Astrocyte (in vitro differentiated cells and primary cell): ENCODE data around the gene GPX4.

Experiments
- CTCF ChIP-seq: IDR thresholded peaks from 2 replicates; pipeline ENCODE4 v1.5.1; 2011; ENCODE audit warnings: low read depth, mild to moderate bottlenecking, inconsistent platforms, low read length, moderate library complexity; ENCODE audit not compliant: insufficient read depth
- EZH2 ChIP-seq: IDR thresholded peaks from 2 replicates; pipeline ENCODE4 v1.6.1; 2012; ENCODE audit warnings: mild to moderate bottlenecking, low read length, inconsistent platforms; ENCODE audit not compliant: insufficient read depth

GRCh38 chr19:1089891-1090290 lies 13.9 kb upstream of the GPX4 start:
- TF ChIP-seq CTCF (no peak), EZH2 (no peak)
